ENCODE data around the gene DLST.
"Not testable (repeated sequence)": the region's sequence is repeated elsewhere in the genome, so short reads cannot be mapped to it uniquely, and the experiment has no call there.

DLST gene

DNA sequence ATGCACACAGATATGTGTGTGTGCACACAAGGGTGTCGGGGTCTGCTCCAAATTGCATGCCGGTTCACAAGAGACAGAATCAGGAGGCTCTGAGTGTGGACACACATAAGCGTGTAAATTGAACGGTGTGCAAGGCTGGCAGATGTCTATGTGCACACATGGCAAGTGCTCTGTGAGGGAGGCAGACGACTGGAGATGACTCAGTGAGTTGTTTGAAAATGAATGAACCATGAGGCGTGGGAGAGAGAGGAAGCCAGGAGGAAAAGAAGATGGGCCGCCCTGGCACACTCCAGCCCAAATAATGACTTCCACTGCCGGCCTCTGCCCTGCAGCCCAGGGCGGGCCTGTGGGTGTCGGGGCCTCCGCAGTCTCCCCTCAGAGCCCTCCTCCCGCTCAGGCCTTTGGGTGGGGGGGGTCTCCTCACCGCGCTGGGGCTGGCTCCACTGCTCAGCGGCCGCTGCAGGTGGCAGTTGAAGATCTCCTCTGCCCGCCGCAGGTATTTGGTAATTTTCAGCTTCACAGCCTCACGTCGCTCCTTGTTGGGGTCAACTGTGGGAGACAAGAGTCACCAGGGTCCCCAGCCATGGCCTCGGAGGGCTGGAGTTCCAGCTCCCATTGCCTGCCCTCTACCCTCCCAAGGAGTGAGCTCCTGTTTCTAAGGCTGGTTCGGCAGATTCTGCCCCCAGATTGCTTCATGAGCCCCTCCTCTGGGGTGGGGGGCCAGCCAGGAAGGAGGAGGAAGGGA is 37.9 kb downstream of the DLST start:
- DNase-seq, result no peak

GRCh38 chr14:74920281-74920680 is 38.6 kb downstream of the DLST start:
- DNase-seq, result no peak

DNA sequence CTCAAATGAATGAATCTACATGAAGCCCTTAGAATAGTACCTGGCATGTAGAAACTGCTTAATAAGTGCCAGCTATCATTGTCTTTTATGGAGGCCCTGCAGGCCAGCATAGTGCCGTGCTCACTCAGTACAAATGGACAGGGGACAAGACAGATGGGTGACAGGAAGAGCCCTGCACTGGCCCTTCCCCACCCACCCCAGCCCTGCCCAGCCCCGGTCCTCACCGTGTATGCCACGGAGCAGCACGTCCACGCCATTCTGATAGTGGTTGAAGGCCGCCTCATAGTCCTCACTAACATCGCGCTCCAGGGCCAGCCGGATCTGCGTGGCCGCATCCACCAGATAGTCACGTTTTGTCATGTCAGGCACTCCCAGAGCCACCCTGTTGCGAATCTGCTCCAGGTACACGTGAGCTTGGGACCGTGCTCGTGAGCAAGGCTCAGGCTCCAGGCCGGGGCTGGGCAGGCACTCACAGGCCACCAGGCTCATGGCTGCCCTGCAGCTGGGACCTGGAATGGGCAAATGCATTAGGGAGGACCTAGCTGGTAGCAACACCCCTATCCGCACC is 39.4 kb downstream of the DLST start:
- DNase-seq, result no peak

DNA sequence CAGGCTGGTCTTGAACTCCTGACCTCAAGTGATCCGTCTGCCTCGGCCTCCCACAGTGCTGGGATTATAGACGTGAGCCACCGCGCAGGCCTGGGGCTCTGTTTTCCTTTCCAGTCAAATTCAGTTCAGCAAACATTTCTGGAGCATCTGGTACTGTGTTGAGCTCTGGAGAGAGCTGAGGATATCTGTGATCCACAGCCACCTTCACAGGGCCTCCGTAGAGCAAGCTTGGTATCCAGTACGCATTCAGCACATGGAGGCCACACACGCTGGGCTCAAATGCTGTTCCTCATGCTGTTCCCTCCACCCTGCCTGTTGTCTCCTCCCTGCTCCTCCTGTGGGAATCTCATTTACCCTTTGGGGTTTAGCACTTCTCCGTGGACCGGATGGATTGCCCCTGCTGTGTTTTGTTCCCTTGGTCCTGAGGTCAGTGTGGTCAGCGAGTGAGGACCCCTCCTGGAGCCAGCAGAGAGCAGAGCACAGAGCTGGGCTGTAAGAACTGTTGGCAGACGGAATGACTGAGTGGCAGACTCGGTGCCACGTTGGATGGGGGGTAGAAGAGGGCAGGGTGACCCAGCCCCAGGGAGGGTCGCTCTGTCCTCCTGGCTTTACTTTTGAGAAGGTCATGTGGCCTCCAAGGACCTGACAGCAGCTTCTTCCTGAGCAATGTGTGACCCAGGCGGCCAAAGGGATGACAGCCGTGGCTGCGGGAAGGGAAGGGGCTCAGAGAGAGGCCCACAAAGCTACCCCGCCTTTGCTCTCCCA is 40.5 kb downstream of the DLST start:
- no peak for DNase-seq

GRCh38 chr14:74922752-74923401 is 41.2 kb downstream of the DLST start, which contains the start of gene RPS6KL1:
Gene RPS6KL1, minus strand, starts transcription at chr14:74923260. Its CDS starts 1,719 bp downstream, at chr14:74921541.
- DNase-seq, result peak; percentile 72

DNA sequence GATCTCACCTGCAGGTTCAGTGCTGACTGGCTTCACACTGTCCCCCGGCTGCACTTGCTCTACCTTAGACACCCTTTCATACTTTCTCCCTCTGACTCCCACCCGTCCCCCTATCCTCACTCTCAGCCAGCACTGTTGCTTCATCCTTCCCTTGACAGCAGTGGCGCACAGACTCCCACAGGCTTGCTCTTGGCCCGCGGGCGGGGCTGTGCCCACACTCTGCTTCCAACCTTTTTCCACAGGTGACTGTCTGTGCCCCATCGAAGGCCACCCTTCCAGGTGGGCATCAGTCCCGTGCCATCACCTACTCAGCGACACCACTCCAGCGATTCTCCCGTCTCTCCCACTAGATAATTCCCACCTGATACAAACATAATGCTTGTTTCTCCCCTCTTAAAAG is 42.3 kb downstream of the DLST start:
- DNase-seq, result no peak

DNA sequence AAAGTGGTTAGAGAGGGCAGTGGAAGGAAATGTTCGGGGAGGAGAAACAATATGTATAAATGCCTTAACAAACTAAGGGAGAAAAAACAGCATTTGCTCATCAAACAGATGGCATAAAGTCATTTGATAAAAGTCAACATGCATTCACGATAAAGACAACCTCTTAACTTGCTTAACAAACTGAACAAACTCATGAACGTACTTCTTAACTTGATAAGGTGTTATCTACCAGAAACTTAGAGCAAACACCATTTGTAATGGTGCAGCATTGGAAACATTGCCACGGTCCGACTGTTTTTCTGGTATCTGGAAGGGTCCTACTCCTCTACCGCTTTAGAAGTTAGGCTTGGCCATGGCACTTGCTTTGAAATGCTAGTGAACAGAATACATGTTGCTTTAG is 45.5 kb downstream of the DLST start:
- DNase-seq, result no peak

DNA sequence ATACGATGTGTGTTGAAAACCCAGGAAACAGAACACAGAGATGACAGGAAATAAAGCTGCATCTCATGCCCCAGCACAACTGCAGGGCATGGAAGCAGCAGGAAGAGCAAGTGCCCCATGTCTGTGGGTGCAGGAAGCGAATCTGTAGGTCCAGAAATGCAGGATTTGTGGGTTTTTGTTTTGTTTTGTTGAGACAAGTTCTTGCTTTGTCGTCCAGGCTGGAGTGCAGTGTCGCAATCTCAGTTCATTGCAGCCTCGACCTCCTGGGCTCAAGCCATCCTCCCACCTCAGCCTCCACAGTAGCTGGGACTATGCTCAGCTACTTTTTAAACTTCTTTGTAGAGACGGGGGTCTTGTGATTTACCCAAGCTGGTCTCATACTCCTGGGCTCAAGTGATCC is 47.5 kb downstream of the DLST start:
- DNase-seq, result no peak

- not testable (repeated sequence) for DNase-seq
These were observed 50.0 kb downstream of the DLST start for GRCh38 chr14:74931744-74932143.

GRCh38 chr14:74932401-74932901 is 50.7 kb downstream of the DLST start:
- no peak for DNase-seq

- DNase-seq, result not testable (repeated sequence)
These were observed 51.2 kb downstream of the DLST start for GRCh38 chr14:74932936-74933335.

GRCh38 chr14:74934041-74934440 is 52.3 kb downstream of the DLST start:
- no peak for DNase-seq

- no peak for DNase-seq
These were observed 53.0 kb downstream of the DLST start for GRCh38 chr14:74934476-74935359.

GRCh38 chr14:74935360-74935680 is 53.6 kb downstream of the DLST start:
- DNase-seq, result no peak

DNA sequence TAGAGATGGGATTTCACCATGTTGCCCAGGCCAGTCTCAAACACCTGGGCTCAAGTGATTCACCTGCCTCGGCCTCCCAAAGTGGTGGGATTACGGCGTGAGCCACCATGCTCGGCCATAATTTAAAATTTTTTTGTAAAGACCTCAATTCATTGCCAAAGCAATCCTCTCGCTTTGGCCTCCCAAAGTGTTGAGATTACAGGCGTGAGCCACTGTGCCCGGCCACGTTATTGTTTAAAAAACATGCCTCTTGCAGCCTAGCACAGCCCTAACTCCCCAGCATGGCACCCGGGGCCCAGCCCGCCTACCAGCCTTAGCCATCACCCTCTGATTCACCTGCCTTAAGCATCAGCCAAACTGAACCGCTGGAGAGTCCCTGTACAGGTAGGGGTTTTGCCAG is 54.4 kb downstream of the DLST start:
- DNase-seq, result no peak

GRCh38 chr14:74936731-74937130 is 55.0 kb downstream of the DLST start:
- no peak for DNase-seq

GRCh38 chr14:74937171-74937570 is 55.5 kb downstream of the DLST start:
- DNase-seq, result no peak

DNA sequence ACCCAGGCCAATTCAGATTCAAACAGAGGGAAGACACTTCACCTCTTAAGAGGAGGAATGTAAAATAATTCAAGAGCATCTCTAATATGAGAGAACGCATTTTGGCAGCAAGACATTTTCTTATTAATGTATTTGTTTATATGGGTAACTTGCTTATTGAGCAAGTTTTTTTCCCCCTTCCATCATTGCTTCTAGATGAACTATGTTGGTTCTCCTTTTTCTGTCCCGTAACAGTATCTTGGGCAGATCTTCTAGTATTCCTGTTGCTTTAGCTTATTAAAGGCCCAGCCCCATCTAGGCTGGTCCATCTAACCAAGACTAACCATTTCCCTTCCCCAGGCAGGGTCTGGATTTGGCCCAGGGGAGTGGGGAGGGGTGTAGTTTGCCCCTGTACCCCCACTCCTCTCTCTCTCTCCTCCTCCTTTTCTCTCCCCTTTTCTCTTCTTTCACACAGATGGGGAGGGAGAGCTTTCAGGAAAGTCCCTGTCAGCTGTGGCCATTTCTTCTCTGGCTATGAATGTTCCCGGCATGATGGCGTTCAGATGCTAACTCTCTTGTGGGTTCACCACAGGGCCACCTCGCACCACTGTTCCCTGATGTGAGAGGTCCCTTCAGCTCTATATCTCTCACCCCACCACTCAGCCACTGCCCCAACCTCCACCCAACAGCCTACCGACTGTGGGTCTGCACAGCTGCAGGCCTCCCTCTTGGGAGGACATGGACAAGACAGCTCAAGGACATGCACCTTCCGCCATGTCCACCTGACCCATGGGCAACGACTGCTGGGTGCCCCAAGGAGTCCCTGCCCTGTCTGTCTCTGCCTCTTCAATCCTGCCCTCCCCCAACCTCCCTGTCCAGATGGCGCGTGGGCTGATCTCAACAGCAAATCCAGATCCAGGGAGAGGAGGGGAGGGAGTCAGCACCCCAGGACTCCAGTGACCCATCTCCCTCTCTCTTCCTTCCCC is 57.1 kb downstream of the DLST start:
- DNase-seq, result no peak

DNA sequence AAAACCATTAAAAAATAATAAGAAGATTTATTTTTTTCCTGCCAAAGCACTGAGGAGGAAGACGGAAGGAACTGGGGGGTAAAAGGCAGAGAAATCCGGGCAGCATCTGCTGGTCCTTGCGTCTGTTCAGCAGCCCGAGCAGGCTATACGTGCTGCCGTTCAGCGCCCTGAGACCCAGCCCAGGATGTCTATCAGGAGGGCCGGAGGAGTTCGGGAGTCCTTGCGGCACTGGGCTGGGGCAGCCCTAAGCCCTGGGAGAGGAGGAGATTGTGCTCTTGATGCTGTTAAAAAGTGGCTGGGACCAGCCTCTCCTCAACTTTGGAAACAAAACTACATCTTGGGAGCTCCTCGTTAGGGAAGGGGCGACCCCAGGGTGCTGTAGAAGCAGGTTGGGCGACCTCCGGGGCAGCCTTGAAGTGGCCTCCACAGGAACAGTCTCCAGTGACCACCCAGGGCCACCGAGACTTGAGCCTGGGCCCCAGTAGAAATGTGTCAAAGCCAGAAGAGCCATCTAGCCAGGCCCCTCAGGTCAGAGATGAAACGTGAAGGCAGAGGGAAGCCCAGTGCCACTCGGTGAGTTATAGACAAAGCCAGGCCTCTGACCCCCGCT is 59.3 kb downstream of the DLST start:
- DNase-seq, result no peak

DNA sequence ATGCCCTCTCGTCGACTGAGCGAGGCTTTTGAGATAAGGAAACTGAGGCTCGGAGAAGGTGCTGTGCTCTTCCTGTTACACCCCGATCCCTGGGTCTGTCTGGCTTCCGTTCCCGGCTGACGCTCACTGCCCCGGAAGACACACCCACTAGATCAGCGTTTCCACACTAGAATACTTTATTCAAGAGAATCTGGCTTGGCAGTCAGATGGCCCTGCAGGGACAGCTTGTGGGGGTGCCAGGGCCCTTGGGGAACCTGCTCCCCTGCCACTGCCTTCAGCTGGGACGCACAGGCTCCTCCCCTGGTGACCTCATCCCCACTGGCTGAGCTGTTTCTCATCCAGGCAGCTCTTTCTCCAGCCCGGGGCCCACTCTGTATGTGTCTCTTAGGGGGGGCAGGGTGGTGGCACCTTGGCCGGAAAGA is 60.0 kb downstream of the DLST start:
- peak; percentile 75 for DNase-seq

- no peak for DNase-seq
These were observed 60.5 kb downstream of the DLST start for GRCh38 chr14:74942181-74942580.
